B cell (primary cell): Measurements from ENCODE around the gene GCDH.

ENCODE experiments used
- CTCF ChIP-seq: fragments of 200-600 bp; IDR thresholded peaks from one replicate; pipeline ENCODE4 v1.8.0; 2022; ENCODE audit warnings: antibody characterized with exemption, mild to moderate bottlenecking
- EZH2 ChIP-seq: IDR thresholded peaks from 2 replicates; pipeline ENCODE4 v1.6.1; 2012; ENCODE audit warnings: borderline replicate concordance, low read depth, mild to moderate bottlenecking, moderate library complexity, low read length; ENCODE audit not compliant: insufficient read depth, poor library complexity, severe bottlenecking

- TF ChIP-seq CTCF (no peak), EZH2 (no peak)
These were observed 24.4 kb upstream of the GCDH start for GRCh38 chr19:12866416-12867119.
